T47D (cell line): ENCODE results near the gene CDHR1.
"Not testable (repeated sequence)": the region's sequence is repeated elsewhere in the genome, so short reads cannot be mapped to it uniquely, and the experiment has no call there.

Experiments used
- DNase-seq, 2 experiments: peaks; one replicate each; pipeline versions ENCODE4 v3.0.0 to v3.0.0-alpha.2; 2011 to 2012; ENCODE audit warnings: low read depth in 1 of 2, low spot score in 1 of 2
- JUND ChIP-seq: IDR thresholded peaks from 2 replicates; pipeline ENCODE4 v1.6.1; 2012; ENCODE audit warnings: low read depth
- in situ Hi-C: cut with HindIII; loops from 2 replicates; pipeline ENCODE4 v1.10.0; 2016; ENCODE audit warnings: low sequenced_read_pairs, low pct_unique_long_range_greater_than_20kb

CDHR1 gene

DNA sequence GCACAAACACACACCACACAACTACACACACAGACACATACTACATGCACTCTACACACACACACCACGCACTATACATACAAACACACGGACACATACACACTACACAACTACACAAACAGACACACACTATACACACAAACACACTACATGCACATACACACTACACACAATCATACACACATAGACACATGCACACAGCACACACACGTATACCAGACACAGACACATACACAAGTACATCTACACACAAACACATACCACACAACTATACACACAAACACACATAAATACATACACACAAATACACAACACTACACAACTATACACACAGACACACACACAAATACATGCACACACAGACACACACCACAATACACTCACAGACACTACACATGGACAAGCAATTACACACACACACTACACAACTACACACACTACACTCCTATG lies 16.2 kb upstream of the CDHR1 start:
- DNase-seq, result no peak
- TF ChIP-seq JUND, result no peak
- in situ Hi-C loops, result no loop called here

GRCh38 chr10:84179059-84179710 lies 15.2 kb upstream of the CDHR1 start:
- in situ Hi-C loops, result no loop called here
- TF ChIP-seq JUND, result no peak
- DNase-seq, result peak in 1 of 2 experiments; percentile 36

DNA sequence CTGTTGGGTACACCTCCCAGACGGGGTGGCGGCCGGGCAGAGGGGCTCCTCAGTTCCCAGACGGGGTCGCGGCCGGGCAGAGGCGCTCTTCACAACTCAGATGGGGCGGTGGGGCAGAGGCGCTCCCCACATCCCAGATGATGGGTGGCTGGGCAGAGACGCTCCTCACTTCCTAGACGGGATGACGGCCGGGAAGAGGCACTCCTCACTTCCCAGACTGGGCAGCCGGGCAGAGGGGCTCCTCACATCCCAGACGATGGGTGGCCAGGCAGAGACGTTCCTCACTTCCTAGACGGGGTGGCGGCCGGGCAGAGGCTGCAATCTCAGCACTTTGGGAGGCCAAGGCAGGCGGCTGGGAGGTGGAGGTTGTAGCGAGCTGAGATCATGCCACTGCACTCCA lies 14.0 kb upstream of the CDHR1 start:
- in situ Hi-C loops, DNase-seq: not testable (repeated sequence)

DNA sequence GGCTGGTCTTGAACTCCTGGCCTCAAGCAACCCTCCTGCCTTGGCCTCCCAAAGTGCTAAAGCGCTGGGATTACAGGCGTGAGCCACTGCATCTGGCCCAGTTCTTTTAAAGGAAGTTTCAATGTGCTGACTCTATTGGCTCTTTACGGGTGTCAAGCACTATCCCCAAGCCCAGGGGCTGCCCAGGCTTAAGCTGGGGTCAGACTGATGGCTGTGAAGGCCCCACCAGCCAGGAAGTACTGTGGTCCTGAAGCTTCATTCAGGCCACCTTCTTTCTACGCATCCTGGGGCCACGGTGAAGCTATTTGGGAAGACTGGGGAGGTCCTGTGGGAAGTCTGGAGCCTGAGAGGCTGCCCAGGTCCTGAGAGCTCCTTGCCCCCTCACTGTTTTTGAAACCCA lies 12.7 kb upstream of the CDHR1 start:
- in situ Hi-C loops, result no loop called here
- no peak for TF ChIP-seq JUND
- no peak for DNase-seq

GRCh38 chr10:84184517-84184916 lies 9.8 kb upstream of the CDHR1 start:
- TF ChIP-seq JUND, result no peak
- in situ Hi-C loops, result no loop called here
- DNase-seq, result peak in 1 of 2 experiments; percentile 38

DNA sequence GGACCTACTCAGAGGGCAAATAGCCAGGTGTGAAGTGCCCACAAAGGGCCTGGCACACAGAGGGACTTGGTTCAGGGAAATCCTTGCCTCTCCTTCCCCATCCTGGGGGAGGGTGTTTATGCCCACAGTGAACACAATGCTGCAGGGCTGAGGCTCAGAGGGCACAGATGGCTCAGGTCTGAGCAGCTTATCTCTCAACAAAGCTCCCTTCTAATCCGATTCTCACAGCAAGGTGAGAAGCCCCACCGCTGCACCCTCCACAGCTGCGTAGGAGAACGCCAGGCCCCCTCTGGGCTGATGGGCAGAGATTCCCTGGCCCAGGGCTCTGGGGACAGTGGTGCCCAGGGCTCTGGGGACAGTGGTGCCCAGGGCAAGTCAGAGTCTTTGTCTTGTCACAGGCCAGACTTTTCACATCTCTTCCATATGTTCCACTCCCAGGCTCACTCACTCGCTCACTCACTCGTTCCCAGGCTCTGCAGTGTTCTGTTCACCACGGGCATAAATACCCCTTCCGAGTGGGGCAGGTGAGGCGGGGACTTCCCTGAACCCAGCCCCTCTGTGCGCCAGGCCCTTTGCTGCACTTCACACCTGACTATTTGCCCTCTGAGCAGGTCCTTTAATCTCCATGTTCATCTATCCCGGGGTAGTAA lies 8.7 kb upstream of the CDHR1 start:
- TF ChIP-seq JUND, result no peak
- DNase-seq, result no peak
- in situ Hi-C loops, result no loop called here

DNA sequence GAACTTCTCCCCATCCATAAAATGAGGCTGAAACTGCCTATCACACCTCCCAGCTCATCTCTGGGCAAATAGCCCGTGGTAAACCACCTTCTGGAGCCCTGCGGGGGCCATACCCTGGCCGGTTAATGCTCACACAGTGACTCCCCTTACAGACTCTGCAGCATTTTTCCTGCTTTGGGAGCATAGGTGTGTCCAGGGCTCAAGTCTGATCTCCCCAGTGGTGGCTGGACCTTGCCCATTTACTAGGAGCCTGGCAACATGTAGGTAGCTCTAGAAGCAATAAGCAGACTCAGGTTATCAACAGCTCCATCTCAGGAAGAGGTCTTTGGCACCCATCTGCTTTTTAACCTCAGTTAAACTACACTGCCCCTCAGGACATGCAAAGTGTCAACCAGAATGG lies 5.5 kb upstream of the CDHR1 start:
- no peak for TF ChIP-seq JUND
- in situ Hi-C loops, result no loop called here
- no peak for DNase-seq

DNA sequence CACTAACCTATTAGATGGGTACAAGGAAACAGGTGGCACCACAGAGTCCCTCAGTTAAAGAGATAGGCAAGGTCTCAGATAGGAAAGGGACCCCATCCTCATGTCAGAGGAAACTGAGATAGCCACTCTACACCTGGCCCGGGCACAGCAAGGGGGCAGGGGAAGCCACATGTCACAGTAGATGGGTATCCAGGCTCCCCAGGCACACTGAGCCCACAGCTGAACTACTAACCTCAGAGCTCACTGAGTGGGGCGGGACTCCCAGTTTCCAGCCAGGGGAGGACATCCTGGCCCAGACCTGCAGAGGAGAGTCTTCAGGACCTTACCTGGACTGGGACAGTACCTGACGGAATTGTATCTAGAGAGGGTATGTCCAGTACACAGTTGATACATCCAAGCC lies 3.7 kb upstream of the CDHR1 start:
- in situ Hi-C loops, result no loop called here
- no peak for TF ChIP-seq JUND
- no peak for DNase-seq

DNA sequence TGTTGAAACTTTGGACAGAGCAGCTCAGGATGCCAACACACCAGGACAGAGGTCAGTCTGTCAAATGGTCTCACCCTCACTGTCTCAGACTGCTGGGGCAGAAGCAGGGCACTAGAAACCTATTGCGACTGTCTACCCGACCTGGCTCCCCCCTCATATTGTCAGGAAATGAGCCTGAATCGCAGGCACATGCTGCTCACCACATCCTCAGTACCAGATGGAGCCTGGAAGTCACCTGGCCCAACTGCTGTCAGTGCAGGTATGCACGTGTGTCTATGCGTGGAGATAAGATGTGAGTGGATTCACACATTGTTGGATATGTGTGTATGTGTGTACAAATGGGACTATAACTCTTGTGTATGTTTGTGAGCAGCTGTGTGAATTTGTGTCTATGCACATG lies 3.2 kb upstream of the CDHR1 start:
- TF ChIP-seq JUND, result no peak
- no peak for DNase-seq
- in situ Hi-C loops, result no loop called here

GRCh38 chr10:84193327-84193726 lies 1.0 kb upstream of the CDHR1 start:
- in situ Hi-C loops, result no loop called here
- TF ChIP-seq JUND, result no peak
- DNase-seq, result no peak

DNA sequence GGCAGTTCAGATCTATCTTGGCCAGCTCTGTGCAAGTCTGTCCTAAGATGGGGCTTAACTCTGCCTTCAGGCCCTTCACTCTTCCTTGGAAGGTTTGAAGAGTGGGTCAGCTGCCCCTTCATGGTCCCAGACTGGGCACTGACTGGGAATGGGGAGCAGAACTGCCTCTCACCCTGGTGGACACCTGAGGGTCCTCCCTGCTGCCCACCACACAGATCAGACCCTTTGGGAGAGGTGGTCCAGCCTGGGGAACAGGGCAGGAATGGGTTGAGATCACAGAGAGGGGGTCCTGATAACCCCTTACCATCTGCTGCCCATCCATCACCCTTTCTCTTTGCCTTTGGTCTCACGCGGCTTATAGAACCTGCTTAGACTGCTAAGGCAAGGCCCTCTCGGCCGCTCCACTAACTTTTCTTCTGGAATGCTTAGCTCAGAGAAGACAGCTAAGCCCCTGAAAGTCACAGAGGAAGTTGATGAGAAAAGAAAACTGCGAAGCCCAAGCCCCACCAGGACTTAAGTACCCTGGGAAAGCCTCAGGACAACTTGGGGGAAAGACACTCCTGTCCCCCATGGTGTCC lies 402 bp upstream of the CDHR1 start:
- DNase-seq, result no peak
- in situ Hi-C loops, result no loop called here
- TF ChIP-seq JUND, result no peak

- no peak for TF ChIP-seq JUND
- in situ Hi-C loops, result no loop called here
- no peak for DNase-seq
Measured at GRCh38 chr10:84195044-84195830, 900 bp downstream of the CDHR1 start.

GRCh38 chr10:84196083-84196482 lies 1.7 kb downstream of the CDHR1 start:
- peak; percentile 53 to 73 for DNase-seq
- no peak for TF ChIP-seq JUND
- in situ Hi-C loops, result no loop called here
